HG03196 (cell line): Measurements from ENCODE around the gene FAM20B.
"Not testable (repeated sequence)": the region's sequence is repeated elsewhere in the genome, so short reads cannot be mapped to it uniquely, and the experiment has no call there.

Experiments
- ATAC-seq: cut with Tn5 transposase; IDR thresholded peaks from one replicate; pipeline ENCODE4 v1.9.1; 2021; ENCODE audit not compliant: unreplicated experiment

Gene FAM20B

DNA sequence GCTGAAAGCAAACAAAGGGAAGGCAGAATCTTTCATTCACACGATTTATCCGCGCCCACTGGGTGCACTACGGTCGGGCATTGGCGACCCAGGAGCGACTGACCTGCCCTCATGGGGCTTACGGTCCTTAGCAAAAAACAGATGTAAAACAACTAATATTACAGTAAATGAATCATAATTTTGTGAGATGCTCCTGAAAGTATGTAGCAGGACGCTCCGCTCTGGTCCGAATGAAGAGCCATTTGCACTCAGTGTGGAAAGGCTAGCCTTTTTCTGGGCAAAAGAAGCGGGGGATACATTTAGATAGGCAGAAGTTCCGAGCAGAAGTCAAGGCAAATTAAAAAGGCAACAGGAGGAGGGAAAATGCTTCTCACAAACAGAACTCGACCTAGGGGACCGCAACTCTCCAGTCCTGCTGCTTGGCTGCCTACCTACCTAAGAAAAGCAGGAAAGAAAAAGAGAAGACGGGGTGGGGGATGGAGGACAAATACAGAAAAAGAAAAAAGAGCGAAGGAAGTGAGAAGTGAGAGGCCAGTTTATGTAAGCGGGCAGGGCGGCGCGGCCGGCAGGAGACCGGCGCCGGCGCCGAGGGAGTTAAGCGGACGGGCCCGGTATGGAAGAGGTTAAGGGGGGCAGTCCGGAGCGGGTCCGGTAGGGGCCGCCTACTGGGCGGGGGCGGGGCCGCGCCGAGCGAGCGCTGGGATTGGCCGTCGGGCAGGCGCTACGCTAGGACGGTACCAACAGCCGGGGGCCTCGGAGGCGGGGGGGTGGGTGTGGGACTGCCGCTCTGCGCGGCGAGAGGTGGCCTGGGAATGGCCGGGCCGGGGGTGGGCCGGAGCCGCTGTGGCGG, at the start of gene FAM20B:
TSS of gene FAM20B (plus strand) at position 770 of the 850 bp plus-strand sequence. CDS start 17,954 bp downstream, outside the sequence.
- peak; percentile 79 for ATAC-seq

DNA sequence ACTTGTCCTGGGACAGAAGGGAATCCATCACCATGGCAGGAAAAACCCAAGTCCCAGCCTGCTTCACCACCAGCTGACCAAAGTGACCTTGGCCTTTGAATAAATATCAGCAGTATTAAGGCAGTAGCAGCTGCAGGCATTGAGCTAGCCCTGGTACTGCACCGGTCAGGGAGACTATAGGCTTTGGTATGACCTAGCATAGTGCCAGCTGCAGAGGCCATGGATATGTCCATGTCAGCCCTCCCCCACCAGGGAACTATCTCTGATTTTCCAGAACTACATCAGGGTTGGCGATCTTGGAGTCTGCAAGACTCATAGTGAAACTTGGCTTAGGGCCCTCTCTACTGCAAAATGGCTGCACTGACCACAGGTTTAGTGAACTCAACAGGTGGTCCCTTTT, 49.2 kb upstream of the FAM20B start:
- no peak for ATAC-seq

- ATAC-seq: no peak
Observed at GRCh38 chr1:178986204-178986603, 39.5 kb upstream of the FAM20B start.

GRCh38 chr1:178988198-178988597, 37.5 kb upstream of the FAM20B start:
- ATAC-seq: not testable (repeated sequence)

DNA sequence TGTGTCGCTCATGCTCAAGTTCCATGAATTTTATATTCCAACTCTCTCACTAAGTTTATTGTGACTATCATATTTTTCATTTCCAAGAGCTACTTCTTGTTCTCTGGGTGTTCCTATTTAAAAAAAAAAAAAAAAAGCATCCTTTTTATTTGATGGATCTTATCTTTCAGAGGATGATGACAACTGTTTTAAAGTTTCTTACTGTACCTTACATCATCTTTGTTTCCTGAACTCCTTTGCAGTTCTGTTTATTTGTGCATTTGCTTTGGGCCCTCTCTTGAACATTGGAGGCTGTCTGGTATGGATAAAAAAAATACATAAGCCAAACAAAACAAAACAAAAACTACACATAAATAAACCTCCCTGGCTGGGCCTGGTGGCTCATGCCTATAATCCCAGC, 32.1 kb upstream of the FAM20B start:
- no peak for ATAC-seq

- ATAC-seq: no peak
Observed at GRCh38 chr1:178997428-178997827, 28.3 kb upstream of the FAM20B start.

- ATAC-seq: no peak
Observed at GRCh38 chr1:178998295-178998694, 27.4 kb upstream of the FAM20B start.

- ATAC-seq: no peak
Observed at GRCh38 chr1:178999061-178999460, 26.6 kb upstream of the FAM20B start.

DNA sequence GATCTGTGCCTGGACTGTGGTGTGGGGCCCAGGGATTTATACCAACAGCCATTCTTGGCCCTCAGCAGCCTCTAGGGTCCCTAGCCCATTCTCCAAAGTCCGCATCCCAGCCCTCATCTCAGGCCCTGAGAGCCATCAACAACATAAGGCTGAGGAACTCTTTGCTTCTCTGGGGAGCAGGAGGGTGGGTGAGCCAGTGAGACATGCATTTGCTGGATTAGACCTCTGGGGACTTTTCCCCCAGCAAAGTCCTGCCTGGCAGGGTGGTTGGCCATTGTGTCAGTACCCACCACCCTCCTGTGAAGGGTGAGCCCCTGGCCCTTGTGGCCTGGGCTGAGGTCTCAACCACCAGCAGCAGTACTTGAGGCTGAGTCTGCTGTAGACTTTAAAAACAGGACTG, 24.2 kb upstream of the FAM20B start:
- no peak for ATAC-seq

DNA sequence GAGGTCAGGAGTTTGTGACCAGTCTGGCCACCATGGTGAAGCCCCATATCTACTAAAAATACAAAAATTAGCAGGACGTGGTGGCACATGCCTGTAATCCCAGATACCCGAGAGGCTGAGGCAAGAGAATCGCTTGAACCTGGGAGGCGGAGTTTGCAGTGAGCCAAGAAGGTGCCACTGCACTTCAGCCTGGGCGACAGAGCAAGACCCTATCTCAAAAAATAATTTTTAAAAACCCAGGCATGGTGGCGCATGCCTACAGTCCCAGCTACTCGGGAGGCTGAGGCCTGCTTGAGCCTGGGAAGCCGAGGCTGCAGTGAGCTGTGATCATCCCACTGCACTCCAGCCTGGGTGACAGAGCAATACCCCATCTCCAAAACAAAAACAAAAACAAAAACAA, 23.6 kb upstream of the FAM20B start:
- not testable (repeated sequence) for ATAC-seq

DNA sequence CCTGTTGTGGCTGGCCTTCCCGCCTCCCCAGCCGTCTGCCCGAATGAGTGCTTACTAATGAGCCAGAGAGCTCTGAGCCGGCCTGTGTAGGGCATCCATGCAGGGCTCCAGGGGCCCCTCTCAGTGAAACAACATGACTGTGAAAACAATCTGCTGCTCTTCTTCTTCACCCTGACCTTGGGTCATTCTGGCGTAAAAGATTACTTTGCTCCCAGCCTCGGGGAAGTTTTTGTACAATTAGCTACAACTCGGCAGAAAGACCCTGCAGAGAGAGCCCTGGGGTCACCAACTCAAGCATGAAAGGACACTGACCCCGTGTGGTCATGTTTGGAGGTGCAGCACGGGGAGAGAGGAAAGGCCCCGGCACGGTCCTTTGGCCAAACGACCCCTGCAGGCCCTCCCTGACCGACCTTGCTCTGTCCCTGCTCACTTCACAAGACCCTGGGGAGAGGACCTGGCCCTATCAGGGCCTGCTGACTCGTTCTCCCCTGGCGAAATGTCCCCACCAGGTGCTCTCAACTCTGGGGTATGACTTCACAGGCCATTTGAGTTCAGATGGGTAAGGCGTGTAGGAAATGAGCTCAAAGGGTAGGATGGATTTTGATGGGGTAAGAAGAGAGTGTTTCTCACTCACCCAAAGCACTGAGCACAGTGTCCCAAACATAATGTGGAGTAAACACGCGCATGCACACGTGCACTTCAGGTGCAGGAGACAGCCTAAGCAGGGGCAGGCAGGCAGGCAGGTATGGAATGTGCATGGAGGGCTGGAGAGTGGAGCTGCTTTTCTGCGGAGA, 22.9 kb upstream of the FAM20B start:
- ATAC-seq: peak; percentile 69

DNA sequence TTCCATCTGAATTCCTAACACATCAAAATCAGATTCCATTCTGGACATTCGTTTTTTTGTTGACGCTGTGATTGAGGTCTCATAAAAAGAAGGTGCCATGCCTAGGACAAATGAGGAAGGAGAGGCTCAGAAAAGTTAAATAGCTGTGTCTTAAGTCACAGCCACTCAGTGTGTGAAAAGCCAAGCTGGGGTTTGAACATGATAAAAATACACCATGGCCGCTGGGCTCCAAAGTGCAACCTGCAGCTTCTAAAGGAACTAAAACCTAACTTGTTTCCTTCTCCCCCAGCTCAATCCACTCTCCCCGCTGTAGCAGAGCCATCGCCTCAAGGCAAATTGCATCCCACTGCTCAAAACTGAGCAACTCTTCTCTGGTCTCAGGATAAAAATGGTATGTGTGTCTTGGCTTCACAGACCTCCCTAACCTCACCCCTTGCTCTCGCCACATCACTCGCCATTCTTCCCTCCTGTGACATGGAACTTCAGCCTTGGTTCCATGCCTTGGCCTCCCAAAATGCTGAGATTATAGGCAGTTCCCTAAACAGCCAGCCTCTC, 22.1 kb upstream of the FAM20B start:
- no peak for ATAC-seq

GRCh38 chr1:179007233-179007632, 18.5 kb upstream of the FAM20B start:
- no peak for ATAC-seq

- no peak for ATAC-seq
Observed at GRCh38 chr1:179010671-179011070, 15.0 kb upstream of the FAM20B start.

- no peak for ATAC-seq
Observed at GRCh38 chr1:179012038-179012437, 13.7 kb upstream of the FAM20B start.

DNA sequence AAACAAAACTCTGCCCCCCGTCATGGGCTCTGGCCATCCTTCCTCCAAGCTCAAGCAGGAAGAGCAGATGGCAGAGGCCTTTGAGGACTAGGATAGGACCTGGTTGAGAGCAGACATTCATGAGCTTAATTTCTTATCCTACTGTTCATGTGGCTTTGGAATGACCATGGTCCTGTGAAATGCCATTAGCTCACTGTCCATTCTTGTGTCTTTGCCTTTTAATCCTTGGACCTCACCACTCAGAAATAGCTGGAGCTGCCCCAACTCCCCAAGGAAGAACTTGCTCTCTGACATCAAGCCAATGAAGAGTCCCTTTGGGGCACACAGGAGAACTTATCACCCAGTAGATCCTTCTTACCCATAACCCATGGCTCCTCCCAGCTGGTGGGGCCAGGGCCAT, 11.6 kb upstream of the FAM20B start:
- ATAC-seq: no peak

DNA sequence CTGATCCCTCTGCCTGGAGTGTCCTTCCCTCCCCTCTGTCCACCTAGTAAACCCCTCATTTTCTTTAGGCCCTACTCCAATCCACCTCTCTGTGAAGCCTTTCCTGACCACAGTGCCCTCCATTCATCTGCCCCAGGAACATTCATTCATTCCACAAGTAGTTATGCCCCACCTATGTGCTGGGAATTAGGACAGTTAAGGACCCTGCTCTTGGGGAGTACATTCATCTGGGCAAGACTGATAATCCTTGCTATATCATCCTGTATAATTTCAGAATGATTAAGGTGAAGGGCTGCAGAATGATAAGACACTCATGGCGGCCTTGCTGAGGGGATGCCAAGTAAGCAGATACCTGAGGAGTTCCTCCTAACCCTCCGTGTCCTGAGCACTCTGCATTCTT, 10.3 kb upstream of the FAM20B start:
- ATAC-seq: no peak

- no peak for ATAC-seq
Observed at GRCh38 chr1:179016706-179017382, 8.8 kb upstream of the FAM20B start.

- ATAC-seq: no peak
Observed at GRCh38 chr1:179017383-179018326, 8.0 kb upstream of the FAM20B start.

DNA sequence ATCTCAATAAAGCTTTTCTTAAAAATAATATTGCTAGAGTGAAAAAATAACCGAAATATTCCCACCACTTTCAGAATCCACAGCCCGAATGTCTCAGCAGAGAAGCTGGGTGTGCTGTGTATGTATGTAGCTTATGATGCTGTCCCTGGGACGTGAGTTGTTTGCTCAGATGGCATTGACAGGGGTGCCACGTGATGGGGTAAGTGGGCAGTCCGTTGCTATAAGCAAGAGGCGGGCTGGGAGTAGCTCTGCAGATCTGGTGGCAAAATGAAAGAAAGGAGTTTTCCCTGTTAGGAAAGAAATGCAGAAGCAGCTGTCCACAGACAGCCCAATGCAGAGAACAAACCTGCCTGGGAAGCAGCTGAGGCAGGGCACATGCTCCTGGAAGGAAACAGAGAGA, 3.8 kb upstream of the FAM20B start:
- ATAC-seq: no peak
